IMR-90 (cell line): ENCODE data around the gene RLN3. TPM values are rescaled to one million over a fixed set of nuclear protein-coding genes. Genes with fewer than 3 reads are reported as not detected.

ENCODE experiments used
- ATAC-seq: fragments of 200-7000 bp; cut with Tn5 transposase; 2 replicates; pipeline ENCODE4 v1.9.1; 2020; ENCODE audit warnings: low read depth, mild to moderate bottlenecking, moderate library complexity
- BruUV-seq: library from RNA; stranded (reverse); fragments of 400-500 nt; replicated peaks from 2 replicates; lab custom pipeline; 2021; lab: Mats Ljungman, UMichigan
- CTCF ChIA-PET: fragments of 300-600 bp; formaldehyde crosslinking; extraction: SDS; loops from one replicate; lab custom pipeline; 2021; ENCODE audit warnings: antibody characterized with exemption; lab: Yijun Ruan, JAX
- POLR2A ChIA-PET: fragments of 300-600 bp; sonication (Branson Sonifier 250); formaldehyde crosslinking; loops from one replicate; lab custom pipeline; 2022; ENCODE audit warnings: antibody characterized with exemption; ENCODE audit not compliant: unreplicated experiment; lab: Charles Lee
- DNase-seq: peaks from one replicate; pipeline ENCODE4 v3.0.0; 2013
- H2AFZ ChIP-seq: replicated peaks from 2 replicates; pipeline ENCODE3; 2013; ENCODE audit warnings: low read length, mild to moderate bottlenecking; ENCODE audit not compliant: poor library complexity
- H2AK5ac ChIP-seq: 2 replicates; pipeline ENCODE4 v1.6.1; 2013; ENCODE audit warnings: low read depth, low read length, inconsistent platforms
- H2AK9ac ChIP-seq: replicated peaks from 2 replicates; pipeline ENCODE3; 2013; ENCODE audit warnings: mild to moderate bottlenecking, low read depth, low read length, moderate library complexity; ENCODE audit not compliant: poor library complexity
- H2BK120ac ChIP-seq: 2 replicates; pipeline ENCODE4 v1.6.1; 2013; ENCODE audit warnings: low read depth, low read length, inconsistent platforms
- H2BK15ac ChIP-seq: 3 replicates; pipeline ENCODE4 v1.6.1; 2013; ENCODE audit warnings: low read depth, low read length, inconsistent platforms
- H2BK20ac ChIP-seq: 2 replicates; pipeline ENCODE4 v1.6.1; 2013; ENCODE audit warnings: low read depth, mild to moderate bottlenecking, inconsistent platforms, low read length, moderate library complexity
- H2BK5ac ChIP-seq: 2 replicates; pipeline ENCODE4 v1.6.1; 2013; ENCODE audit warnings: mild to moderate bottlenecking, low read depth, low read length, inconsistent platforms; ENCODE audit not compliant: poor library complexity, severe bottlenecking
- H3K14ac ChIP-seq: replicated peaks from 2 replicates; pipeline ENCODE4 v1.6.1; 2013; ENCODE audit warnings: low read depth, low read length, inconsistent platforms
- H3K18ac ChIP-seq: 2 replicates; pipeline ENCODE4 v1.6.1; 2013; ENCODE audit warnings: low read depth, low read length, control low read depth
- H3K23ac ChIP-seq: 2 replicates; pipeline ENCODE4 v1.6.1; 2013; ENCODE audit warnings: low read depth, low read length, inconsistent platforms
- H3K27ac ChIP-seq: 2 replicates; pipeline ENCODE4 v1.5.1; 2013; ENCODE audit warnings: mild to moderate bottlenecking, control low read depth, low read length; ENCODE audit not compliant: insufficient read depth
- H3K27me3 ChIP-seq: 2 replicates; pipeline ENCODE4 v1.6.1; 2013; ENCODE audit warnings: low read length; ENCODE audit not compliant: control insufficient read depth, insufficient read depth
- H3K36me3 ChIP-seq: 2 replicates; pipeline ENCODE4 v1.6.1; 2013; ENCODE audit warnings: low read length, mixed read lengths; ENCODE audit not compliant: control insufficient read depth, insufficient read depth
- H3K4ac ChIP-seq: 2 replicates; pipeline ENCODE4 v1.6.1; 2013; ENCODE audit warnings: low read depth, low read length, inconsistent platforms
- H3K4me1 ChIP-seq: 2 replicates; pipeline ENCODE4 v1.6.1; 2013; ENCODE audit warnings: low read length, mixed read lengths; ENCODE audit not compliant: control insufficient read depth, insufficient read depth
- H3K4me2 ChIP-seq: 2 replicates; pipeline ENCODE4 v1.6.1; 2013; ENCODE audit warnings: low read depth, mild to moderate bottlenecking, control low read depth, low read length, moderate library complexity
- H3K4me3 ChIP-seq: 2 replicates; pipeline ENCODE4 v1.5.1; 2013; ENCODE audit warnings: low read depth, mild to moderate bottlenecking, control low read depth, low read length, moderate library complexity; ENCODE audit not compliant: insufficient read depth
- H3K56ac ChIP-seq: 2 replicates; pipeline ENCODE4 v1.6.1; 2013; ENCODE audit warnings: low read length, inconsistent platforms; ENCODE audit not compliant: insufficient read depth; ENCODE audit errors: extremely low read depth
- H3K79me1 ChIP-seq, 2 experiments: 2 replicates each; pipeline ENCODE4 v1.6.1; 2013; ENCODE audit warnings: low read length in 2 of 2, inconsistent platforms in 1 of 2, low read depth in 1 of 2
- H3K9ac ChIP-seq: 2 replicates; pipeline ENCODE4 v1.6.1; 2013; ENCODE audit warnings: low read depth, low read length, control low read depth
- H3K9me1 ChIP-seq: 2 replicates; pipeline ENCODE4 v1.6.1; 2013; ENCODE audit warnings: low read length, inconsistent platforms; ENCODE audit not compliant: insufficient read depth
- H3K9me3 ChIP-seq: 2 replicates; pipeline ENCODE4 v1.6.1; 2013; ENCODE audit warnings: low read length; ENCODE audit not compliant: control insufficient read depth, insufficient read depth
- H4K20me1 ChIP-seq: 2 replicates; pipeline ENCODE4 v1.6.1; 2013; ENCODE audit warnings: low read length, inconsistent platforms; ENCODE audit not compliant: insufficient read depth
- H4K5ac ChIP-seq: 2 replicates; pipeline ENCODE4 v1.6.1; 2013; ENCODE audit warnings: mild to moderate bottlenecking, low read depth, low read length, control low read depth
- H4K8ac ChIP-seq, 2 experiments: 2 replicates each; pipeline ENCODE4 v1.6.1; 2013; ENCODE audit warnings: low read depth in 2 of 2, low read length in 2 of 2, control low read depth in 1 of 2, inconsistent platforms in 1 of 2
- H4K91ac ChIP-seq: 2 replicates; pipeline ENCODE4 v1.6.1; 2013; ENCODE audit warnings: low read depth, low read length, inconsistent platforms; ENCODE audit not compliant: insufficient read depth
- CTCF ChIP-seq: conservative IDR thresholded peaks from 2 replicates; pipeline ENCODE4 v1.5.1; 2012; ENCODE audit warnings: mild to moderate bottlenecking, low read depth, low read length, improper control_type of control experiment
- ELK1 ChIP-seq: fragments of 150-350 bp; IDR thresholded peaks from 2 replicates; pipeline ENCODE4 v1.6.1; 2016; ENCODE audit warnings: low read depth, mild to moderate bottlenecking, low read length, moderate library complexity, borderline replicate concordance
- MAFK ChIP-seq: IDR thresholded peaks from 2 replicates; pipeline ENCODE4 v1.6.1; 2012; ENCODE audit warnings: low read depth, low read length, improper control_type of control experiment
- RAD21 ChIP-seq: IDR thresholded peaks from 2 replicates; pipeline ENCODE4 v1.6.1; 2012; ENCODE audit warnings: low read length, improper control_type of control experiment
- RCOR1 ChIP-seq: IDR thresholded peaks from 2 replicates; pipeline ENCODE4 v1.6.1; 2012; ENCODE audit warnings: mild to moderate bottlenecking, low read length, improper control_type of control experiment; ENCODE audit not compliant: insufficient replicate concordance
- WGBS, 2 experiments: methylation state at CpG; one replicate each; pipeline versions ENCODE4 v1.1.5 to v1.1.7; 2013; ENCODE audit warnings: missing lambda C conversion rate in 2 of 2; ENCODE audit not compliant: insufficient read length in 1 of 2; ENCODE audit errors: extremely low coverage in 2 of 2; 5-methylcytosine and 5-hydroxymethylcytosine counted together
- dilution Hi-C: fragments of 300-500 bp; cut with HindIII; formaldehyde crosslinking; loops from one replicate; pipeline ENCODE4 v1.14.3; 2018; ENCODE audit warnings: low sequenced_read_pairs; ENCODE audit not compliant: unreplicated experiment
- in situ Hi-C: fragments of 300-500 bp; cut with MboI; formaldehyde crosslinking; loops from 3 replicates; pipeline ENCODE4 v1.14.3; 2019; ENCODE audit warnings: low sequenced_read_pairs, inconsistent platforms, mixed read lengths
- intact Hi-C: fragments of 100-400 bp; cut with micrococcal nuclease; formaldehyde crosslinking; loops from 2 replicates; pipeline ENCODE4 v1.10.0; 2022
- polyA plus RNA-seq, 3 experiments: library from polyadenylated mRNA; depleted of rRNA; stranded (reverse); fragments of >200 nt; gene quantifications; 2 replicates each; pipeline ENCODE4 v1.2.3, GENCODE V29; 2012; ENCODE audit warnings: low replicate concordance in 1 of 3
- total RNA-seq: library from RNA; depleted of rRNA; stranded (reverse); fragments of >200 nt; gene quantifications from 2 replicates; pipeline ENCODE4 v1.2.3, GENCODE V29; 2012

Gene RLN3
- total and polyA plus RNA-seq, 2 of the 4 experiments (the other 2 are of a cell fraction) = not detected

GRCh38 chr19:14058182-14059092 lies 30.5 kb downstream of the RLN3 start (continued):
- no peak for TF ChIP-seq ELK1

- Histone ChIP-seq H3K18ac (no peak overlapping the region), H3K4me3 (no peak overlapping the region), H2BK120ac (no peak overlapping the region), H4K8ac (no peak overlapping the region), H2AK9ac (peak overlapping the region; percentile 72), H2BK5ac (no peak overlapping the region), H3K56ac (no peak overlapping the region), H3K4me2 (no peak overlapping the region), H2BK15ac (no peak overlapping the region), H2AK5ac (no peak overlapping the region), H3K27ac (no peak overlapping the region), H3K27me3 (peaks cover 36% of the 10 kb centered on the region), H3K23ac (no peak overlapping the region), H3K9me3 (no peaks in the 10 kb centered on the region), H3K14ac (no peak overlapping the region), H3K4ac (no peak overlapping the region), H4K91ac (no peak overlapping the region), H3K4me1 (peaks cover 1% of the 10 kb centered on the region; the same call in 1 of the 2 replicates), H3K79me1 (no peaks in the 10 kb centered on the region), H2AFZ (no peak overlapping the region), H4K20me1 (no peaks in the 10 kb centered on the region), H3K9me1 (no peaks in the 10 kb centered on the region), H4K5ac (no peak overlapping the region), H3K9ac (no peak overlapping the region), H3K36me3 (no peaks in the 10 kb centered on the region), H2BK20ac (no peak overlapping the region)
- POLR2A ChIA-PET = no interaction called here
- dilution Hi-C loops = no loop called here
- 21% methylated on average over 2 of the region's 15 CpGs; no CpG with 5 or more reads in 1 of the 2 experiments for WGBS, 2 experiments
- no peak for TF ChIP-seq MAFK
- TF ChIP-seq RAD21 = 0 out of 2 replicates have a peak, but pooled peaks have one; percentile 7
- TF ChIP-seq CTCF = peak; percentile 52
- no peak for TF ChIP-seq RCOR1
- CTCF ChIA-PET = interaction anchor here (0.5 to 1.9 kb wide), 10 partner anchors 11 to 932 kb away, joined by 3 to 9 read pairs (median 3); no protein-coding TSS in a partner anchor
- ATAC-seq (no peak), DNase-seq (no peak)
- BruUV-seq = no TSS peak
- intact Hi-C loops = no loop called here
- in situ Hi-C loops = no loop called here
These were observed 31.1 kb downstream of the RLN3 start for GRCh38 chr19:14059093-14059480.
